HEK293T (cell line): ENCODE results near the gene SDHA.

Experiments used
- ARNT ChIP-seq: fragments of 450-650 bp; IDR thresholded peaks from 2 replicates; pipeline ENCODE4 v1.6.1; 2017; ENCODE audit warnings: mild to moderate bottlenecking
- BHLHE40 ChIP-seq: fragments of 450-650 bp; IDR thresholded peaks from 2 replicates; pipeline ENCODE4 v1.6.1; 2016; ENCODE audit warnings: mild to moderate bottlenecking, moderate library complexity, borderline replicate concordance
- FOXA1 ChIP-seq: fragments of 450-650 bp; IDR thresholded peaks from 2 replicates; pipeline ENCODE4 v1.6.1; 2016; ENCODE audit warnings: mild to moderate bottlenecking
- FOXK2 ChIP-seq: fragments of 450-650 bp; IDR thresholded peaks from 2 replicates; pipeline ENCODE4 v1.6.1; 2016; ENCODE audit warnings: mild to moderate bottlenecking
- FOXM1 ChIP-seq: fragments of 450-650 bp; IDR thresholded peaks from 2 replicates; pipeline ENCODE4 v1.6.1; 2017; ENCODE audit warnings: mild to moderate bottlenecking, borderline replicate concordance
- HDGF ChIP-seq: fragments of 450-650 bp; IDR thresholded peaks from 2 replicates; pipeline ENCODE4 v1.6.1; 2017; ENCODE audit warnings: antibody characterized with exemption, borderline replicate concordance
- L3MBTL2 ChIP-seq: fragments of 450-650 bp; conservative IDR thresholded peaks from 2 replicates; pipeline ENCODE4 v1.6.1; 2016; ENCODE audit warnings: mild to moderate bottlenecking
- NFRKB ChIP-seq: fragments of 450-650 bp; IDR thresholded peaks from 2 replicates; pipeline ENCODE4 v1.6.1; 2016; ENCODE audit warnings: mild to moderate bottlenecking, moderate library complexity
- SP1 ChIP-seq: fragments of 450-650 bp; IDR thresholded peaks from 2 replicates; pipeline ENCODE4 v1.6.1; 2017
- SUZ12 ChIP-seq: fragments of 450-650 bp; IDR thresholded peaks from 2 replicates; pipeline ENCODE4 v1.6.1; 2016; ENCODE audit warnings: mild to moderate bottlenecking
- TARDBP ChIP-seq: fragments of 450-650 bp; IDR thresholded peaks from 2 replicates; pipeline ENCODE4 v1.6.1; 2016
- ZNF384 ChIP-seq: fragments of 450-650 bp; IDR thresholded peaks from 2 replicates; pipeline ENCODE4 v1.6.1; 2016

DNA sequence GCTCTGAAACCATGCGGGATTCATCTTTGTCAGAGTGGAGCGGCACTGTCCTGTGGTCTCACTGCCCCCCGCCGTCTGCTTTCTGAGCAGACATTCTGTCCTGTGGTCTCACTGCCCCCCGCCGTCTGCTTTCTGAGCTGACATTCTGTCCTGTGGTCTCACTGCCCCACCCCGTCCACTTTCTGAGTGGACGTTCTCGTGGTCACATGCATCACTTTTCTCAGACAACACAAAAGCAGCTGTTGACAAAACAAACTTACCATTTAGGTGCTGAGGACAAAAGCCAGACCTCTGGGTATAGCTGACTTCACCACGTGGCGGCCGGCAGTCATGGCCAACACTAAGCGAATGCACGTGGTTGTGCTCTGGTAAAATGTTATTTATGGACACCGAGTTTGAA lies 24.0 kb upstream of the SDHA start:
- TF ChIP-seq FOXK2 (no peak), BHLHE40 (no peak), FOXA1 (no peak), ZNF384 (no peak), FOXM1 (no peak), L3MBTL2 (no peak), HDGF (no peak), ARNT (no peak), SP1 (no peak), SUZ12 (no peak), NFRKB (no peak), TARDBP (no peak)
